SK-N-MC (cell line): ENCODE data around the gene OR2L5.

ENCODE experiments used
- EZH2 ChIP-seq: fragments of 200-600 bp; sonication (generic); IDR thresholded peaks from one replicate; pipeline ENCODE4 v1.6.1; 2017; ENCODE audit warnings: antibody characterized with exemption
- FOXP2 ChIP-seq: optimal IDR thresholded peaks from 2 replicates; pipeline ENCODE3; 2011; ENCODE audit warnings: mild to moderate bottlenecking, moderate library complexity; ENCODE audit not compliant: insufficient read depth; ENCODE audit errors: extremely low read length, control extremely low read depth
- POLR2AphosphoS5 ChIP-seq: IDR thresholded peaks from 2 replicates; pipeline ENCODE4 v1.6.1; 2012; ENCODE audit warnings: mild to moderate bottlenecking, low read depth, low read length, borderline replicate concordance

DNA sequence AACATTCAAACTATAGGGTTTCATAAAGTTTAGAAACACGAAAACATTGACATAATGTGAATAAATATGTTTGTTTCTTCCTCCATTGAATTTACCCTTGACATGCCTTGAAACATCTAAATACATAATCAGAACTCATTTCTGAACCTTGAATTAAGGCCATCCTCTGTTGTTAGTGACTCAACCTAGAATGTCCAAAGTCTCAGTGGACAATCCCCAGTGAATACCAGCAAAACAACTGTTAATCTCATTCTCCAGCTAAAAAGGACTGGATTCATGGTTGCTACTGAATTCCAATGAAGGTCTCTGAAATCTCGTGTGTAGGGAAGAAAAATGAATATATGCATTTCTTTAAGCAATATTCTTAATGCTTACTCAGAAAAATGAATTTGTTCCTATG lies 16.3 kb downstream of the OR2L5 start, which contains the start of gene OR2L2:
- TF ChIP-seq EZH2 (no peak), POLR2AphosphoS5 (no peak), FOXP2 (no peak)
